ENCODE measurements around the gene CCDC169.

- TF ChIP-seq CTCF (conservative IDR thresholded peaks at IDR 0.05; ENCODE audit: low read length) (no peak), EZH2phosphoT487 (IDR thresholded peaks at IDR 0.05; ENCODE audit: borderline replicate concordance) (no peak)
Measured at GRCh38 chr13:36248700-36249099, 48.9 kb downstream of the CCDC169 start.

Measured in Loucy (cell line).